Testis (tissue), 3 donors: ENCODE data around the gene ANKRD63. TPM values are rescaled to one million over a fixed set of nuclear protein-coding genes. Genes with fewer than 3 reads are reported as not detected.

Experiments
- DNase-seq: peaks from one replicate; pipeline ENCODE4 v3.0.0-alpha.2; 2019
- H3K27ac ChIP-seq, 2 donors: fragments of 200-600 bp; sonication (generic); one replicate each; pipeline ENCODE4 v1.5.1; 2019
- H3K27me3 ChIP-seq: fragments of 200-600 bp; sonication (generic); one replicate; pipeline ENCODE4 v1.5.1; 2019
- H3K36me3 ChIP-seq: fragments of 200-600 bp; sonication (generic); one replicate; pipeline ENCODE4 v1.5.1; 2017; ENCODE audit warnings: low read depth; ENCODE audit errors: missing control alignments
- H3K4me1 ChIP-seq: fragments of 200-600 bp; sonication (generic); one replicate; pipeline ENCODE4 v1.5.1; 2019
- H3K4me3 ChIP-seq, 2 donors: fragments of 200-600 bp; sonication (generic); one replicate each; pipeline ENCODE4 v1.5.1; 2017 to 2019
- H3K9me3 ChIP-seq: fragments of 200-600 bp; sonication (generic); one replicate; pipeline ENCODE4 v1.5.1; 2017
- POLR2A ChIP-seq: fragments of 450-650 bp; IDR thresholded peaks from one replicate; pipeline ENCODE4 v1.6.1; 2017; ENCODE audit warnings: antibody characterized with exemption, mild to moderate bottlenecking, moderate library complexity
- WGBS, 2 donors: methylation state at CpG; one replicate each; pipeline ENCODE4 v1.1.5; 2018; 5-methylcytosine and 5-hydroxymethylcytosine counted together
- intact Hi-C: fragments of 100-400 bp; cut with DNase I; formaldehyde crosslinking; loops from one replicate; pipeline ENCODE4 v1.15.1; 2023; ENCODE audit warnings: low total_unique reads
- polyA plus RNA-seq: library from polyadenylated mRNA; stranded (reverse); fragments of 350-450 nt; fragmentation: Illumina TruSeq; extraction: RNeasy Lipid Tissue Mini Kit (QIAGEN cat#74804); gene quantifications from one replicate; pipeline ENCODE4 v1.2.3, GENCODE V29; 2014; ENCODE audit warnings: low read depth, low replicate concordance; ENCODE audit not compliant: insufficient read depth
- total RNA-seq, 2 donors: library from RNA; depleted of rRNA; stranded (reverse); fragments of >200 nt; gene quantifications; one replicate each; pipeline ENCODE4 v1.2.3, GENCODE V29; 2016
- TF ChIP-seq, protein P1 (sequence below), 3 experiments: fragments of 450-650 bp in 2 of 3; fragments of 200-600 bp in 1 of 3; sonication (generic) in 1 of 3; IDR thresholded peaks; one replicate each; pipeline ENCODE4 v1.5.1; 2016 to 2019; ENCODE audit warnings: antibody characterized with exemption in 3 of 3, mild to moderate bottlenecking in 2 of 3, moderate library complexity in 1 of 3

Gene ANKRD63
- total and polyA plus RNA-seq, 3 donors from 2014 or later = 3.1 to 11.8 TPM; not detected in 1

DNA sequence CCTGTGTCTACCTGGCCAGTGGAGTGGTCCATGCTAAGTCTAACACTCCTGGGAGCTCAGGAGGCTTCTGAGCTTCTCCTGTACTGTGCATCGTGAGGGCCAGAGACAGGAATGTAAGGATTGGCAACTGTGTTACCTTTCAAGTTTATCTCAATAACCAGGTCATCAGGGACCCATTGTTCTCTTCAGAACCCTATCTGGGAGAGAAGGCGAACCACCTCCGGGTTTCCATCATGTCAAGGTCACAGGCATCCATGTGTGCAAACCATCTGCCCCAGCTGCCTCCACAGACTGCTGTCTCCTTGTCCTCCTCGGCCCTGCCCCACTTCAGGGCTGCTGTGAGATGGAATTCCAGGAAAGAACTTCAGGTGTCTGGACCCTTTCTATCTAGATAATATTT lies 5.9 kb downstream of the ANKRD63 start:
- Histone ChIP-seq H3K4me3 (no peak overlapping the region), H3K27ac (no peak overlapping the region), H3K9me3 (no peaks in the 10 kb centered on the region), H3K27me3 (no peaks in the 10 kb centered on the region), H3K4me1 (peaks cover 40% of the 10 kb centered on the region), H3K36me3 (no peaks in the 10 kb centered on the region)
- intact Hi-C loops = no loop called here
- WGBS, 2 donors = 26 to 67% methylated on average over 4 of the region's 4 CpGs
- TF ChIP-seq, protein P1, sequence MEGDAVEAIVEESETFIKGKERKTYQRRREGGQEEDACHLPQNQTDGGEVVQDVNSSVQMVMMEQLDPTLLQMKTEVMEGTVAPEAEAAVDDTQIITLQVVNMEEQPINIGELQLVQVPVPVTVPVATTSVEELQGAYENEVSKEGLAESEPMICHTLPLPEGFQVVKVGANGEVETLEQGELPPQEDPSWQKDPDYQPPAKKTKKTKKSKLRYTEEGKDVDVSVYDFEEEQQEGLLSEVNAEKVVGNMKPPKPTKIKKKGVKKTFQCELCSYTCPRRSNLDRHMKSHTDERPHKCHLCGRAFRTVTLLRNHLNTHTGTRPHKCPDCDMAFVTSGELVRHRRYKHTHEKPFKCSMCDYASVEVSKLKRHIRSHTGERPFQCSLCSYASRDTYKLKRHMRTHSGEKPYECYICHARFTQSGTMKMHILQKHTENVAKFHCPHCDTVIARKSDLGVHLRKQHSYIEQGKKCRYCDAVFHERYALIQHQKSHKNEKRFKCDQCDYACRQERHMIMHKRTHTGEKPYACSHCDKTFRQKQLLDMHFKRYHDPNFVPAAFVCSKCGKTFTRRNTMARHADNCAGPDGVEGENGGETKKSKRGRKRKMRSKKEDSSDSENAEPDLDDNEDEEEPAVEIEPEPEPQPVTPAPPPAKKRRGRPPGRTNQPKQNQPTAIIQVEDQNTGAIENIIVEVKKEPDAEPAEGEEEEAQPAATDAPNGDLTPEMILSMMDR (IDR thresholded peaks at IDR 0.05) = no peak
- TF ChIP-seq POLR2A = no peak
- DNase-seq = peak; percentile 74

- TF ChIP-seq, protein P1 (IDR thresholded peaks at IDR 0.05) = no peak
- TF ChIP-seq POLR2A = no peak
- intact Hi-C loops = no loop called here
- peak overlapping the region; percentile 31 to 33 for H3K27ac ChIP-seq
- H3K4me1 ChIP-seq = peaks cover 48% of the 10 kb centered on the region
- no peaks in the 10 kb centered on the region for H3K27me3 ChIP-seq
- no peak overlapping the region for H3K4me3 ChIP-seq
- DNase-seq = no peak
- H3K36me3 ChIP-seq = no peaks in the 10 kb centered on the region
- 82 to 92% methylated on average over 4 to 7 of the region's 7 CpGs for WGBS, 2 donors
- H3K9me3 ChIP-seq = no peaks in the 10 kb centered on the region
These were observed 6.9 kb downstream of the ANKRD63 start for GRCh38 chr15:40275954-40276353.

DNA sequence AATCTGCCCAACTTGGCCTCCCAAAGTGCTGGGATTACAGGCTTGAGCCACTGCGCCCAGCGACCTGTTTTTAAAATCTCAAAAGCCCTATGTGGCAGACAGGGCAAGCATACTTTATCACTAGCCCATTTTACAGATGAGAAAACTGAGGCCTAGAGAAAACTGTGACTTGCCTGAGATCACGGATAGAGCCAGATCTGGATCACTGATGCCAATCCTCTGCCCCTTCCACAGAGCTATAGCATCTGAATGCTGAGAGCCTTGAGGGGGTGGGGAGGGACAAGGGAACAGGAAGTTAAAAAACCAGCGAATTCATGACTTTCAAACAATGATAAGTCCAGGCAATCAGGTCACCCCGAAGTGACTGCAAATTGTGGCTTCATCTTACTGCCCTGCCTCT lies 7.3 kb downstream of the ANKRD63 start:
- Histone ChIP-seq H3K27ac (peak overlapping the region; percentile 31 to 33), H3K9me3 (no peaks in the 10 kb centered on the region), H3K4me1 (peaks cover 50% of the 10 kb centered on the region), H3K27me3 (no peaks in the 10 kb centered on the region), H3K36me3 (no peaks in the 10 kb centered on the region), H3K4me3 (no peak overlapping the region)
- intact Hi-C loops = no loop called here
- 78% methylated on average over 5 of the region's 5 CpGs for WGBS, 2 donors
- no peak for DNase-seq
- no peak for TF ChIP-seq POLR2A
- TF ChIP-seq, protein P1 (IDR thresholded peaks at IDR 0.05) = no peak

- Histone ChIP-seq H3K4me1 (peaks cover 58% of the 10 kb centered on the region), H3K27me3 (no peaks in the 10 kb centered on the region), H3K27ac (peak overlapping the region in 1 of 2 donors; percentile 59), H3K4me3 (no peak overlapping the region), H3K9me3 (no peaks in the 10 kb centered on the region), H3K36me3 (no peaks in the 10 kb centered on the region)
- intact Hi-C loops = loop anchor here (5.0 kb wide), 2 partner anchors 57 to 232 kb away; no protein-coding TSS in a partner anchor
- DNase-seq = peak; percentile 90
- TF ChIP-seq, protein P1 (IDR thresholded peaks at IDR 0.05) = peak; percentile 100
- no peak for TF ChIP-seq POLR2A
- 43 to 49% methylated on average over 20 to 23 of the region's 26 CpGs for WGBS, 2 donors
These were observed 8.3 kb downstream of the ANKRD63 start for GRCh38 chr15:40274350-40275274.
